ENCODE measurements around the gene SLC25A1. TPM values are rescaled to one million over a fixed set of nuclear protein-coding genes. Genes with fewer than 3 reads are reported as not detected.

SLC25A1 gene
- total RNA-seq, 1 donor from 2014 or later, result 97.9 TPM

GRCh38 chr22:19187716-19188563 lies 9.4 kb upstream of the SLC25A1 start:
- Mint-ChIP-seq H3K4me1 (ENCODE audit: low read depth, unreplicated experiment) (peaks cover 3% of the 10 kb centered on the region), H3K4me3 (ENCODE audit: unreplicated experiment) (no peak overlapping the region), H3K36me3 (ENCODE audit: low read depth, unreplicated experiment) (peaks cover 47% of the 10 kb centered on the region), H3K27ac (ENCODE audit: unreplicated experiment) (no peak overlapping the region), H3K27me3 (ENCODE audit: low read depth, unreplicated experiment) (no peaks in the 10 kb centered on the region), H3K9me3 (ENCODE audit: unreplicated experiment) (no peaks in the 10 kb centered on the region)
- TF ChIP-seq CTCF (IDR thresholded peaks at IDR 0.05; ENCODE audit: insufficient read depth, low read depth, low read length) (no peak), EZH2 (IDR thresholded peaks at IDR 0.05; ENCODE audit: insufficient read depth, low read length) (no peak)
- FAIRE-seq (no peak), DNase-seq (ENCODE audit: low read depth) (no peak)
- Histone ChIP-seq H2AFZ (ENCODE audit: low read depth, low read length) (no peak overlapping the region), H3K4me2 (ENCODE audit: low read length) (no peak overlapping the region), H3K79me2 (ENCODE audit: insufficient read depth, low read length) (no peaks in the 10 kb centered on the region), H3K9ac (ENCODE audit: low read length) (no peak overlapping the region), H3K4me3 (ENCODE audit: insufficient read depth, low read depth, low read length) (no peak overlapping the region), H3K27me3 (ENCODE audit: insufficient read depth, low read length) (no peaks in the 10 kb centered on the region), H3K36me3 (ENCODE audit: insufficient read depth, low read length) (no peaks in the 10 kb centered on the region), H3K9me3 (ENCODE audit: insufficient read depth, low read depth, low read length) (no peaks in the 10 kb centered on the region), H3K4me1 (ENCODE audit: insufficient read depth, low read length) (peaks cover 6% of the 10 kb centered on the region), H3K27ac (ENCODE audit: low read depth, low read length) (no peak overlapping the region), H4K20me1 (ENCODE audit: insufficient read depth, low read length) (no peaks in the 10 kb centered on the region)

GRCh38 chr22:19184276-19184997 lies 5.9 kb upstream of the SLC25A1 start:
- DNase-seq (ENCODE audit: low read depth) (no peak), FAIRE-seq (no peak)
- Mint-ChIP-seq H3K27me3 (ENCODE audit: low read depth, unreplicated experiment) (no peaks in the 10 kb centered on the region), H3K9me3 (ENCODE audit: unreplicated experiment) (no peaks in the 10 kb centered on the region), H3K27ac (ENCODE audit: unreplicated experiment) (no peak overlapping the region), H3K36me3 (ENCODE audit: low read depth, unreplicated experiment) (peaks cover 32% of the 10 kb centered on the region), H3K4me1 (ENCODE audit: low read depth, unreplicated experiment) (peaks cover 7% of the 10 kb centered on the region), H3K4me3 (ENCODE audit: unreplicated experiment) (no peak overlapping the region)
- Histone ChIP-seq H3K9ac (ENCODE audit: low read length) (peak overlapping the region; percentile 12), H3K27me3 (ENCODE audit: insufficient read depth, low read length) (no peaks in the 10 kb centered on the region), H3K4me1 (ENCODE audit: insufficient read depth, low read length) (peaks cover 6% of the 10 kb centered on the region), H4K20me1 (ENCODE audit: insufficient read depth, low read length) (no peaks in the 10 kb centered on the region), H3K4me3 (ENCODE audit: insufficient read depth, low read depth, low read length) (no peak overlapping the region), H3K36me3 (ENCODE audit: insufficient read depth, low read length) (no peaks in the 10 kb centered on the region), H3K9me3 (ENCODE audit: insufficient read depth, low read depth, low read length) (no peaks in the 10 kb centered on the region), H3K79me2 (ENCODE audit: insufficient read depth, low read length) (no peaks in the 10 kb centered on the region), H2AFZ (ENCODE audit: low read depth, low read length) (no peak overlapping the region), H3K27ac (ENCODE audit: low read depth, low read length) (no peak overlapping the region), H3K4me2 (ENCODE audit: low read length) (no peak overlapping the region)
- TF ChIP-seq EZH2 (IDR thresholded peaks at IDR 0.05; ENCODE audit: insufficient read depth, low read length), result no peak
- TF ChIP-seq CTCF (IDR thresholded peaks at IDR 0.05; ENCODE audit: insufficient read depth, low read depth, low read length), result no peak
